CD4-positive, alpha-beta T cell (primary cell): ENCODE measurements around the gene SHISA6. TPM values are rescaled to one million over a fixed set of nuclear protein-coding genes. Genes with fewer than 3 reads are reported as not detected.

ENCODE experiments used
- ATAC-seq: fragments of 200-7000 bp; cut with Tn5 transposase; one replicate; pipeline ENCODE4 v1.10.0; 2022; ENCODE audit warnings: mild to moderate bottlenecking; ENCODE audit not compliant: poor library complexity
- CTCF ChIA-PET: fragments of 350-600 bp; sonication (Branson Sonifier 250); formaldehyde crosslinking; loops from one replicate; lab custom pipeline; 2021; ENCODE audit warnings: antibody characterized with exemption, inconsistent platforms; lab: Charles Lee
- POLR2A ChIA-PET: fragments of 350-600 bp; sonication (Branson Sonifier 250); formaldehyde crosslinking; loops from one replicate; lab custom pipeline; 2021; ENCODE audit warnings: antibody characterized with exemption, inconsistent platforms; lab: Charles Lee
- DNase-seq, 14 experiments: peaks; one replicate each; pipeline ENCODE4 v3.0.0-alpha.2; 2013 to 2020; ENCODE audit warnings: mixed read lengths in 2 of 14
- H3K27ac ChIP-seq, 2 donors: one replicate each; pipeline versions ENCODE4 v1.5.1 to v1.7.0; 2013; ENCODE audit warnings: low read length in 2 of 2, low read depth in 1 of 2, mild to moderate bottlenecking in 1 of 2
- H3K27me3 ChIP-seq, 2 experiments: 1 replicate in 1 of 2; 2 replicates in 1 of 2; pipeline versions ENCODE4 v1.6.1 to v1.7.0; 2013; ENCODE audit warnings: low read length in 2 of 2, control low read depth in 1 of 2, mild to moderate bottlenecking in 1 of 2, moderate library complexity in 1 of 2; ENCODE audit not compliant: insufficient read depth in 2 of 2, control insufficient read depth in 1 of 2
- H3K36me3 ChIP-seq: one replicate; pipeline ENCODE4 v1.6.1; 2013; ENCODE audit warnings: low read length, control low read depth; ENCODE audit not compliant: insufficient read depth
- H3K4me1 ChIP-seq: one replicate; pipeline ENCODE4 v1.6.1; 2013; ENCODE audit warnings: low read length, control low read depth; ENCODE audit not compliant: insufficient read depth
- H3K4me3 ChIP-seq: one replicate; pipeline ENCODE4 v1.5.1; 2013; ENCODE audit warnings: mild to moderate bottlenecking, low read length, moderate library complexity
- H3K9me3 ChIP-seq, 2 experiments: 1 replicate in 1 of 2; 2 replicates in 1 of 2; pipeline versions ENCODE4 v1.6.1 to v1.7.0; 2013; ENCODE audit warnings: low read length in 2 of 2, mild to moderate bottlenecking in 2 of 2, control low read depth in 1 of 2, moderate library complexity in 1 of 2; ENCODE audit not compliant: control insufficient read depth in 1 of 2, insufficient read depth in 1 of 2
- H3K27ac Mint-ChIP-seq: one replicate; pipeline ENCODE4 v1.8.0; 2020; ENCODE audit warnings: mixed read lengths
- H3K27me3 Mint-ChIP-seq: one replicate; pipeline ENCODE4 v1.8.0; 2021; ENCODE audit warnings: mixed read lengths
- H3K36me3 Mint-ChIP-seq: one replicate; pipeline ENCODE4 v1.8.0; 2021; ENCODE audit warnings: low read depth, mixed read lengths
- H3K4me1 Mint-ChIP-seq: one replicate; pipeline ENCODE4 v1.8.0; 2021; ENCODE audit warnings: low read depth, mixed read lengths
- H3K4me3 Mint-ChIP-seq: one replicate; pipeline ENCODE4 v1.8.0; 2020; ENCODE audit warnings: mild to moderate bottlenecking, mixed read lengths
- H3K9me3 Mint-ChIP-seq: one replicate; pipeline ENCODE4 v1.8.0; 2020; ENCODE audit warnings: mixed read lengths
- intact Hi-C, 2 experiments: fragments of 100-400 bp; cut with DNase I in 1 of 2; cut with micrococcal nuclease in 1 of 2; formaldehyde crosslinking; loops; one replicate each; pipeline versions ENCODE4 v1.15.1 to v1.9.0; 2023 to 2025; cut with DNase I, micrococcal nuclease
- total RNA-seq, 174 experiments: library from RNA in 2 of 174; stranded (reverse) in 2 of 174; gene quantifications; one replicate each; pipeline ENCODE4 v1.2.3 and lab custom pipeline; 2021 to 2026
- TF ChIP-seq, protein P1 (sequence below): fragments of 200-600 bp; IDR thresholded peaks from one replicate; pipeline ENCODE4 v1.8.0; 2022; ENCODE audit warnings: antibody characterized with exemption, mild to moderate bottlenecking

Gene SHISA6
- total RNA-seq, 2 experiments from 2014 or later, result not detected

DNA sequence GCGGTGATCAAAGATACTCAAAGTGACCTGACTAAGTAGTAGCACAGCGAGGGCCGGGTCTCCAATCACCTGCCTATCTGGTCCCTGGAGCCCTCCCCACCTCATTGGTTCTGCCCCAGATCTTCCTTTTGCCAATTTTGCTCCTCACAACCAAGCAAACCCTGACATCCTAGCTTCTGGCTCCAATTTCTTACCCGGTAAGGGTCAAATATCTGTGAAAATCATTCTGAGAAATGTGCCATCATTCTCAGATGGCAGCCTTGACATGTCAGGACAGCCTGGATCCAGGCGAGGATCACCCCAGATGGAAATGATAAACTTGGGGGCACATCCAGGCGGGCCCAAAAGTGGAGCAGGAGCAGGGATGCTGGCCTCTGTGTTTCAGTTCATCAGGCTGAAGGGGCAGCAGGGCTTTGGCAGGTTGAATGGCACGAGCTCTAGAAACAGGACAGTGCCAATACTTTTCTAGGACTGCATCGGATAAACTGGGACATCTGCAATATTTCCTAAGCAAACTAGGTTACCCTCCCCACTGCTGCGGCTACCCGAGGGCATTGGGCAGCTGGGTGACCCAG, 83.9 kb downstream of the SHISA6 start:
- no peak overlapping the region for H3K27ac ChIP-seq
- intact Hi-C loops, result no loop called here
- no peaks in the 10 kb centered on the region for H3K36me3 ChIP-seq
- ATAC-seq, result no peak
- Mint-ChIP-seq H3K4me3 (no peak overlapping the region), H3K36me3 (no peaks in the 10 kb centered on the region), H3K9me3 (no peaks in the 10 kb centered on the region), H3K4me1 (no peaks in the 10 kb centered on the region), H3K27me3 (no peaks in the 10 kb centered on the region), H3K27ac (no peak overlapping the region)
- H3K9me3 ChIP-seq, result peaks cover 0 to 13% of the 10 kb centered on the region in 2 experiments
- TF ChIP-seq, protein P1, sequence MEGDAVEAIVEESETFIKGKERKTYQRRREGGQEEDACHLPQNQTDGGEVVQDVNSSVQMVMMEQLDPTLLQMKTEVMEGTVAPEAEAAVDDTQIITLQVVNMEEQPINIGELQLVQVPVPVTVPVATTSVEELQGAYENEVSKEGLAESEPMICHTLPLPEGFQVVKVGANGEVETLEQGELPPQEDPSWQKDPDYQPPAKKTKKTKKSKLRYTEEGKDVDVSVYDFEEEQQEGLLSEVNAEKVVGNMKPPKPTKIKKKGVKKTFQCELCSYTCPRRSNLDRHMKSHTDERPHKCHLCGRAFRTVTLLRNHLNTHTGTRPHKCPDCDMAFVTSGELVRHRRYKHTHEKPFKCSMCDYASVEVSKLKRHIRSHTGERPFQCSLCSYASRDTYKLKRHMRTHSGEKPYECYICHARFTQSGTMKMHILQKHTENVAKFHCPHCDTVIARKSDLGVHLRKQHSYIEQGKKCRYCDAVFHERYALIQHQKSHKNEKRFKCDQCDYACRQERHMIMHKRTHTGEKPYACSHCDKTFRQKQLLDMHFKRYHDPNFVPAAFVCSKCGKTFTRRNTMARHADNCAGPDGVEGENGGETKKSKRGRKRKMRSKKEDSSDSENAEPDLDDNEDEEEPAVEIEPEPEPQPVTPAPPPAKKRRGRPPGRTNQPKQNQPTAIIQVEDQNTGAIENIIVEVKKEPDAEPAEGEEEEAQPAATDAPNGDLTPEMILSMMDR, result no peak
- no peak overlapping the region for H3K4me3 ChIP-seq
- ChIA-PET CTCF (no interaction called here), POLR2A (no interaction called here)
- no peaks in the 10 kb centered on the region for H3K27me3 ChIP-seq
- no peaks in the 10 kb centered on the region for H3K4me1 ChIP-seq
- DNase-seq, result no peak

DNA sequence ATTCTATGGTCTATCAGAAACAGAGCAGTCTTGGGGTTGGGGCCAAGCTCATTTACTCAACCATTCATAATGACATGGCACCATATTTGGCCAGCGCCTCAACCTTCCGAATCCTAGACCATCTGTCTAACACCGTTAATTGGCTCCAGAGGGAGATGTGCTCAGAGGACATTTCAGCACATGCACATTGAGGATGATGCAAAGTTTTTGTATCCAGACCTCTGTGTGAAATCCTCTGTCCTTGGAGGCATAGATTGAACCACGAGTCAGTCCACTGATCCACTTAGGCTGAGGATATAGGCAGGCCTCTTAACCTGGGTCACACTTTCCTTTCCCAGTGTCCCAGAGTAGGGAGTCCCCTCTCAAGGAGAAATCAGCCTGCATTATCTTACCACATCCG, 85.5 kb downstream of the SHISA6 start:
- no peak overlapping the region for H3K27ac Mint-ChIP-seq
- no peaks in the 10 kb centered on the region for H3K9me3 Mint-ChIP-seq
- no peak for ATAC-seq
- H3K27me3 Mint-ChIP-seq, result no peaks in the 10 kb centered on the region
- H3K36me3 ChIP-seq, result no peaks in the 10 kb centered on the region
- no peak overlapping the region for H3K4me3 ChIP-seq
- H3K27ac ChIP-seq, result no peak overlapping the region
- no peak for DNase-seq
- no peaks in the 10 kb centered on the region for H3K36me3 Mint-ChIP-seq
- H3K9me3 ChIP-seq, result peaks cover 0 to 16% of the 10 kb centered on the region in 2 experiments
- CTCF ChIA-PET, result no interaction called here
- H3K4me1 Mint-ChIP-seq, result no peaks in the 10 kb centered on the region
- no peak overlapping the region for H3K4me3 Mint-ChIP-seq
- intact Hi-C loops, result no loop called here
- H3K27me3 ChIP-seq, result no peaks in the 10 kb centered on the region
- TF ChIP-seq, protein P1, result no peak
- POLR2A ChIA-PET, result no interaction called here
- H3K4me1 ChIP-seq, result no peaks in the 10 kb centered on the region

DNA sequence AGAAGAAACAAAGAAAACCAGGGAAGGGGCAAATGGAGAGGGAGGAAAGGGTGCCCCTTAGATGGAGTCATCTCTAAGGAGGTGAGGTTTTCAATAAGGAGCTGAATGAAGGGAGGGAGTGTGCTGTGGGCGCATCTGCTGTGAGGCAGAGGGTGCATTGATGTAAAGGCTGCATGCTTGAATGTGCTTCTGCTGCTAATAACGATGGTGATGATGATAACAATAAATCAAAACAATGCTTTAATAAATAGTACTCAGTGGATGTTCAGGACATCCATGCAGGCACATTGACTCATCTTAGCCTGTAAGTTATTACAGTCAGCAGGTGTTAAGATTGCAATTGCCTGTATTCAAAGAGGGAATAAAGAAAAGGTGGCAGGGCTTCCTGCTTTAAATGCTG, 87.8 kb downstream of the SHISA6 start:
- intact Hi-C loops, result no loop called here
- Mint-ChIP-seq H3K9me3 (no peaks in the 10 kb centered on the region), H3K27me3 (no peaks in the 10 kb centered on the region), H3K4me3 (no peak overlapping the region), H3K4me1 (no peaks in the 10 kb centered on the region), H3K36me3 (no peaks in the 10 kb centered on the region), H3K27ac (no peak overlapping the region)
- TF ChIP-seq, protein P1, result no peak
- H3K27ac ChIP-seq, result no peak overlapping the region
- peaks cover 0 to 20% of the 10 kb centered on the region in 2 experiments for H3K9me3 ChIP-seq
- ChIA-PET CTCF (no interaction called here), POLR2A (no interaction called here)
- H3K4me3 ChIP-seq, result no peak overlapping the region
- ATAC-seq (no peak), DNase-seq (no peak)
- H3K27me3 ChIP-seq, result no peaks in the 10 kb centered on the region
- no peaks in the 10 kb centered on the region for H3K4me1 ChIP-seq
- H3K36me3 ChIP-seq, result no peaks in the 10 kb centered on the region
